VCaP (cell line): ENCODE measurements around the gene WWOX.

Source experiments
- H3K27ac ChIP-seq: fragments of 450-650 bp; 2 replicates; pipeline ENCODE4 v1.5.1; 2017
- TF ChIP-seq, protein P1 (sequence below): fragments of 450-650 bp; conservative IDR thresholded peaks from 2 replicates; pipeline ENCODE4 v1.5.1; 2017; ENCODE audit warnings: mild to moderate bottlenecking, moderate library complexity

Gene WWOX

DNA sequence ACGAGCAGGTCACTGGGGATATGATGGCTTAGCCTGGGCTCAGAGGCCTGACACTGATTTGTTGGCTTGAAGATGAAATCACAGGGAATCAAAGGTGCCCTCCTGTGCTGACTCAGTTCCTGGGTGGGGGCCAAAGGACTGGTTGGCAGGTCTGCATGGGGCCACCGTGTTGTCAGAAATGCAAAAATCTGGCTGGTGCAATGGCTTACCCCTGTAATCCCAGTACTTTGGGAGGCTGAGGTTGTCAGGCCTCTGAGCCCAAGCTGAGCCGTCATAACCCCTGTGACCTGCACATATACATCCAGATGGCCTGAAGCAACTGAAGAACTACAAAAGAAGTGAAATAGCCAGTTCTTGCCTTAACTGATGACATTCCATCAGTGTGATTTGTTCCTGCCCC, 314.2 kb downstream of the WWOX start:
- TF ChIP-seq, protein P1, sequence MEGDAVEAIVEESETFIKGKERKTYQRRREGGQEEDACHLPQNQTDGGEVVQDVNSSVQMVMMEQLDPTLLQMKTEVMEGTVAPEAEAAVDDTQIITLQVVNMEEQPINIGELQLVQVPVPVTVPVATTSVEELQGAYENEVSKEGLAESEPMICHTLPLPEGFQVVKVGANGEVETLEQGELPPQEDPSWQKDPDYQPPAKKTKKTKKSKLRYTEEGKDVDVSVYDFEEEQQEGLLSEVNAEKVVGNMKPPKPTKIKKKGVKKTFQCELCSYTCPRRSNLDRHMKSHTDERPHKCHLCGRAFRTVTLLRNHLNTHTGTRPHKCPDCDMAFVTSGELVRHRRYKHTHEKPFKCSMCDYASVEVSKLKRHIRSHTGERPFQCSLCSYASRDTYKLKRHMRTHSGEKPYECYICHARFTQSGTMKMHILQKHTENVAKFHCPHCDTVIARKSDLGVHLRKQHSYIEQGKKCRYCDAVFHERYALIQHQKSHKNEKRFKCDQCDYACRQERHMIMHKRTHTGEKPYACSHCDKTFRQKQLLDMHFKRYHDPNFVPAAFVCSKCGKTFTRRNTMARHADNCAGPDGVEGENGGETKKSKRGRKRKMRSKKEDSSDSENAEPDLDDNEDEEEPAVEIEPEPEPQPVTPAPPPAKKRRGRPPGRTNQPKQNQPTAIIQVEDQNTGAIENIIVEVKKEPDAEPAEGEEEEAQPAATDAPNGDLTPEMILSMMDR: no peak
- no peak overlapping the region for H3K27ac ChIP-seq

DNA sequence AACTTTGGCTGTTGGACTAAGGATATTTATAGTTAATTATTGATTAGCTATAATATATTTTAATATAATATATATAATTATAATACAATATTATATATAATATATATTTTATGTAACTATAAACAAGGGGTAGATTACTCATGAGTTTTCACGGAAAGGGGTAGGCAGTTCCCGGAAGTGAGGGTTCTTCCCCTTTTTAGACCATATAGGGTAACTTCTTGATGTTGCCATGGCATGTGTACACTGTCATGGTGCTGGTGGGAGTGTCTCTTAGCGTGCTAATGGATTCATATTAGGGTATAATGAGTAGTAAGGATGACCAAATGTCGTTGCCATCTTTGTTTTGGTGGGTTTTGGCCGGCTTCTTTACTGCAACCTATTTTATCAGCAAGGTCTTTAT, 315.6 kb downstream of the WWOX start:
- TF ChIP-seq, protein P1: no peak
- H3K27ac ChIP-seq: no peak overlapping the region

DNA sequence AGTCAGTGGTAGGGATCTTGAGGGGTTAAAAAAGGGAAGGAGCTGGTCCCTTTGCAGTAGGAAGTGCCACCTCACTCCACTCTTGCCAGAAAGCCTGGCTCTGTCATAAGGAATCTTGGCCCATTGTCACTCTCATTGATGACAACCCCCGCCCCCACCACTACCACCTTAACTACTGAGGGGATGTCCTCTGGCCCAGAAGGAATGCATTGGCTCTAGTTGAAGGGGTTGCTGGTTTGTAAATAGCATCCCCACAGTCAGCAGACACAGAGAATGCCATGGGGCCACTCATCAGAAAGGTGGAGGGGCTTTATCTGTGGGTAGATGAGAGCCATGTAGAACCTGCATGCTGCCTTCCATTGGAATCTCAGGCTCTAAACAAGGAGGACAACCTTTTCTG, 316.2 kb downstream of the WWOX start:
- H3K27ac ChIP-seq: no peak overlapping the region
- TF ChIP-seq, protein P1: no peak

DNA sequence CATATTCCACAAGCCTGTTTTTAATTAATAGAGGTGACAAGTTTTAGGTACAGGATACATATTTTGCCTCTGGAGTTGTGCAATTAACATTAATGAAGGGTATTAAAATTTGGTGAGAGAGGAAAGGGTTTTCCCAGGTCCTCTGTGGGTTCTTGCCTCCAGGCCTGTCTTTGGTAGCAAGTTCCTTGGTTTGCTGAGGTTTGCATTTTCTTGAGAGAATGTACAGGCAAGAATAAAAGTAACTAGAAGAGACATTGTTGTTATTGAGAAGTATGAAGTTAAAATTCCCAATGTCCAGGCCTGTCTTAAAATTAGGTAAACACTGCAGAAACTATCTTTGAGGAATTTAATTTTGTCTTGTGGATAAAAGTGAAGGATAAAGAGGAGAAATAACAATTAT, 316.9 kb downstream of the WWOX start:
- H3K27ac ChIP-seq: no peak overlapping the region
- TF ChIP-seq, protein P1: no peak

DNA sequence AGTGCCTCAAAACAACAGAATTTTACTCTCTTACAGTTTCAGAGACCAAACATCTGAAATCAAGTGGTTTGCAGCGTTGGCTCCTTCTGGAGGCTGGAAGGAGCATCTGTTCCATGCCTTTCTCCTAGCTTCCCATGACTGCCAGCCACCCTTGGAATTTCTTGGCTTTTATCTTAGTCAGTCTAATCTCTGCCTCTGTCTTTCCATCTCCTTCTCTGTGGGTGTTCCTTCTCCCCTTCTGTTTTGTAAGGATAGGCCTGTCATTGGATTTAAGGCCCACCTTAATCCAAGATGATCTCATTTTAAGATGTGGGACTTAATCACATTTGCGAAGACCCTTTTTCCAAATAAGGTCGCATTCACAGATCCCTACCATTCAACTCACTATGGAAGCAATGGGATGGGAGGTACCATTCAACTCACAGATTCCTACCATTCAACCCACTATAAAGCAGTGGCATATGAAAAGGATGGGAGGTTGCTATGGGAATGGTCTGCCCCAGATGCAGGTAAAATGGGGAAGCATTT, 321.8 kb downstream of the WWOX start:
- TF ChIP-seq, protein P1: no peak
- H3K27ac ChIP-seq: no peak overlapping the region

DNA sequence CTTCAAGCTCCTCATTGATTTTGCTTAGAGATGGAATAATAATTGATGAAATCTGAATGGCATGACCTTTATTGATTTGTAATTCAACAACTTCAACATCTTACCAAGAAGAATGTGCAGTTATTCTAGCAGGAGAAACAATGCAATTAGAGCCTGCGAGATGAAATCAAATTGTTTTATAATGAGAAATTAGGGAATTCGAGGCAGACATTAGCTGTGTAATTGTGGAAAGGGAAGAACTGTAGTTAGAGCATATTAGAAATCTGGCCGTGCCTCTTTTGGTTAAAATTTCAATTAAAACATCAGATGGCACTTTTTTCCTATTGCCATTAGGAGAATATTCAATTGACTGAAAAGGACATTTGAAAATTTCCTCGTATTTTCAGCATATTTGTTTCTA, 325.8 kb downstream of the WWOX start:
- no peak overlapping the region for H3K27ac ChIP-seq
- TF ChIP-seq, protein P1: no peak

DNA sequence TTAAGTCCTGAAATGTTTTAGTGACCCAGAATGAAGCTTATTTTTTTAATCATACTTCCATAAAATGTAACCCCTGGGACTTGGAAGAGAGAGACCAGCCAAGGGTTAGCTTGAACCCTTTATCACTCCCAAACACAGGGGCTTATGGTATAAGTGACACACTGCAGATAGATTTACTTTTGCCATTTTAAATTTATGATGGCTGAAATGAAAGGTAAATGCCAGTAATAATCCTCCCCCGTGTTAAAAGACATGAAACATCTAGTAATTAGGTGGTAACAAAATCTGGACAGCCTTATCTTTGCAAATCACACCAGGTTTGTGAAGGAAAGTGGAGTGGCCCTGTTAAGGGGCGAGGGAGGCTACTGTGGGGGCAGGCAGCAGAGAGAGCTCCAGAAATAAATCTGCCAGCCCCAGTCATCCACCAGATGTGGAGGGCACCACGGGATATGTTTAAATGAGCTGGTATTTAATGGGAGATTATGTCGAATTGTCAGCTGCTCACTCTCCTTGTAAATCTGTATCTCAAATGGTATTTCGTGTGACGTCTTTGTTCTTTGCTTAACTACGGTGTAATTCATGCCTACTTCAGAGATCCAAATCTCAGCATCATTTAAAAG, 326.5 kb downstream of the WWOX start:
- no peak overlapping the region for H3K27ac ChIP-seq
- TF ChIP-seq, protein P1: no peak
